A549 treated with AZD9567 at 1 μM for 4 hours (cell line): ENCODE measurements around the gene OR2AK2. TPM values are rescaled to one million over a fixed set of nuclear protein-coding genes. Genes with fewer than 3 reads are reported as not detected.

Experiments used
- total RNA-seq: library from RNA; stranded (reverse); fragments of 200-300 nt; extraction: Qiagen RNA extraction; gene quantifications from 5 replicates; pipeline ENCODE4 v1.2.3, GENCODE V29; 2022; ENCODE audit not compliant: insufficient read depth

Gene OR2AK2
- not detected in 5 replicates for total RNA-seq

GRCh38 chr1:247964933-247965332, at the start of gene OR2AK2:
TSS of gene OR2AK2 (plus strand) at chr1:247965233. CDS start at chr1:247965377, 144 bp downstream.

GRCh38 chr1:247919952-247920351, 45.1 kb upstream of the OR2AK2 start, which contains the start of gene OR2T8:
TSS of gene OR2T8 (plus strand) at chr1:247920252. CDS start at chr1:247921018, 766 bp downstream.

GRCh38 chr1:247924868-247925267, 40.2 kb upstream of the OR2AK2 start, which contains the start of gene OR2AJ1:
TSS of gene OR2AJ1 (plus strand) at chr1:247924889. CDS start at chr1:247933769, 8,880 bp downstream.

GRCh38 chr1:247948558-247948957, 16.5 kb upstream of the OR2AK2 start, which contains the start of gene OR2L8:
TSS of gene OR2L8 (plus strand) at chr1:247948858. CDS start at chr1:247948858, 0 bp downstream.

GRCh38 chr1:248013229-248013710, 48.2 kb downstream of the OR2AK2 start, which contains the start of gene OR2L5:
TSS of gene OR2L5 (plus strand) at chr1:248013660. CDS start at chr1:248021948, 8,288 bp downstream.

Other genes with a start within 250 kb of the OR2AK2 start
- not detected in 5 replicates for gene OR6F1, start 248.6 kb upstream of the OR2AK2 start, total RNA-seq
- not detected in 5 replicates for gene OR14K1, start 226.6 kb upstream of the OR2AK2 start, total RNA-seq
- gene OR14A2, start 217.1 kb upstream of the OR2AK2 start, total RNA-seq = not detected in 5 replicates
- gene OR1C1, start 204.7 kb upstream of the OR2AK2 start, total RNA-seq = not detected in 5 replicates
- not detected in 5 replicates for gene OR14A16, start 141.1 kb upstream of the OR2AK2 start, total RNA-seq
- gene OR11L1, start 123.3 kb upstream of the OR2AK2 start, total RNA-seq = not detected in 5 replicates
- gene TRIM58, start 108.0 kb upstream of the OR2AK2 start, total RNA-seq = not detected in 5 replicates
- not detected in 5 replicates for gene OR2W3, start 69.6 kb upstream of the OR2AK2 start, total RNA-seq
- not detected in 5 replicates for gene OR2T8, start 45.0 kb upstream of the OR2AK2 start, total RNA-seq
- not detected in 5 replicates for gene OR2AJ1, start 40.3 kb upstream of the OR2AK2 start, total RNA-seq
- gene OR2L8, start 16.4 kb upstream of the OR2AK2 start, total RNA-seq = not detected in 5 replicates
- not detected in 5 replicates for gene OR2L5, start 48.4 kb downstream of the OR2AK2 start, total RNA-seq
- gene OR2L2, start 64.8 kb downstream of the OR2AK2 start, total RNA-seq = not detected in 5 replicates
- gene OR2L3, start 81.6 kb downstream of the OR2AK2 start, total RNA-seq = not detected in 5 replicates
- not detected in 5 replicates for gene OR2L13, start 130.0 kb downstream of the OR2AK2 start, total RNA-seq
- not detected in 5 replicates for gene OR2M5, start 179.9 kb downstream of the OR2AK2 start, total RNA-seq
- gene OR2M2, start 209.6 kb downstream of the OR2AK2 start, total RNA-seq = not detected in 5 replicates
- gene OR2M3, start 232.0 kb downstream of the OR2AK2 start, total RNA-seq = not detected in 5 replicates